K562 (cell line): ENCODE results near the gene RHBG. TPM values are rescaled to one million over a fixed set of nuclear protein-coding genes. Genes with fewer than 3 reads are reported as not detected.
A peak's percentile ranks its signal among the peaks of the same experiment; 100 is the strongest.

ENCODE experiments used
- ATAC-seq: fragments of 200-7000 bp; cut with Tn5 transposase; 3 replicates; pipeline ENCODE4 v1.9.1; 2020; ENCODE audit warnings: moderate library complexity
- BruUV-seq: library from RNA; stranded (reverse); fragments of 400-500 nt; replicated peaks from 2 replicates; lab custom pipeline; 2021; lab: Mats Ljungman, UMichigan
- CTCF ChIA-PET: fragments of 300-600 bp; formaldehyde crosslinking; extraction: SDS; loops from one replicate; lab custom pipeline; 2021; ENCODE audit warnings: low intra/inter-chr PET ratio; lab: Yijun Ruan, JAX
- POLR2A ChIA-PET: fragments of 300-600, 350-650 bp; sonication (Branson Sonifier 250); formaldehyde crosslinking; extraction: SDS; loops from one replicate; lab custom pipeline; 2021; ENCODE audit warnings: antibody characterized with exemption, inconsistent platforms; lab: Yijun Ruan, JAX
- DNase-seq, 4 experiments: peaks; one replicate each; pipeline versions ENCODE4 v3.0.0 to v3.0.0-alpha.2; 2011 to 2018; ENCODE audit warnings: low spot score in 3 of 4, mixed read lengths in 3 of 4; ENCODE audit errors: extremely low read depth in 1 of 4
- FAIRE-seq: peaks from 2 replicates; lab custom pipeline; 2011; peaks lifted over from hg19 to GRCh38; lab: Jason Lieb, UNC
- H2AFZ ChIP-seq: 2 replicates; pipeline ENCODE4 v1.6.0; 2011; ENCODE audit warnings: low read depth, low read length, control low read depth, inconsistent platforms
- H3K27ac ChIP-seq: fragments of 200-600 bp; 3 replicates; pipeline ENCODE4 v1.8.0; 2011; ENCODE audit warnings: low read depth, mild to moderate bottlenecking, control low read depth, inconsistent platforms, low read length, moderate library complexity, mixed read lengths; ENCODE audit errors: extremely low read depth
- H3K27me3 ChIP-seq, 2 experiments: fragments of 300-600 bp in 1 of 2; 2 replicates in 1 of 2; 3 replicates in 1 of 2; pipeline versions ENCODE4 v1.6.0 to v1.8.0; 2011; ENCODE audit warnings: inconsistent platforms in 2 of 2, low read length in 2 of 2, mild to moderate bottlenecking in 1 of 2, mixed read lengths in 1 of 2, moderate library complexity in 1 of 2; ENCODE audit not compliant: control insufficient read depth in 2 of 2, insufficient read depth in 2 of 2
- H3K36me3 ChIP-seq: fragments of 300-600 bp; 3 replicates; pipeline ENCODE4 v1.8.0; 2011; ENCODE audit warnings: mild to moderate bottlenecking, low read length, inconsistent platforms; ENCODE audit not compliant: control insufficient read depth, insufficient read depth
- H3K4me1 ChIP-seq, 2 experiments: fragments of 200-600 bp in 1 of 2; replicated peaks in 1 of 2; 2 replicates in 1 of 2; 3 replicates in 1 of 2; pipeline versions ENCODE4 v1.5.1 to v1.8.0; 2011; ENCODE audit warnings: inconsistent platforms in 2 of 2, low read length in 2 of 2, mild to moderate bottlenecking in 1 of 2, mixed read lengths in 1 of 2, moderate library complexity in 1 of 2; ENCODE audit not compliant: control insufficient read depth in 2 of 2, insufficient read depth in 2 of 2
- H3K4me2 ChIP-seq: 2 replicates; pipeline ENCODE4 v1.6.1; 2011; ENCODE audit warnings: low read length, control low read depth, inconsistent platforms, mixed read lengths; ENCODE audit not compliant: insufficient read depth
- H3K4me3 ChIP-seq: fragments of 200-600 bp; sonication (generic), shearing (Covaris generic); 2 replicates; pipeline ENCODE4 v1.5.1; 2016; ENCODE audit warnings: control low read depth, inconsistent platforms
- H3K79me2 ChIP-seq: fragments of 200-600 bp; 3 replicates; pipeline ENCODE4 v1.8.0; 2011; ENCODE audit warnings: low read length, inconsistent platforms; ENCODE audit not compliant: control insufficient read depth, insufficient read depth
- H3K9ac ChIP-seq, 2 experiments: 2 replicates each; pipeline versions ENCODE4 v1.6.0 to v1.6.1; 2011; ENCODE audit warnings: low read depth in 2 of 2, low read length in 2 of 2, control low read depth in 1 of 2, inconsistent platforms in 1 of 2, mild to moderate bottlenecking in 1 of 2, mixed read lengths in 1 of 2; ENCODE audit not compliant: insufficient read depth in 1 of 2
- H3K9me1 ChIP-seq: one replicate; pipeline ENCODE4 v1.6.0; 2011; ENCODE audit warnings: inconsistent platforms, mild to moderate bottlenecking, low read length, moderate library complexity; ENCODE audit not compliant: control insufficient read depth, insufficient read depth
- H3K9me3 ChIP-seq: replicated peaks from 2 replicates; pipeline ENCODE4 v1.5.1; 2011; ENCODE audit warnings: low read depth, low read length, inconsistent platforms; ENCODE audit not compliant: control insufficient read depth, insufficient read depth
- H4K20me1 ChIP-seq: replicated peaks from 2 replicates; pipeline ENCODE4 v1.6.1; 2011; ENCODE audit warnings: low read length, inconsistent platforms, mixed read lengths; ENCODE audit not compliant: control insufficient read depth, insufficient read depth
- ATF4 ChIP-seq: fragments of 450-650 bp; formaldehyde crosslinking; IDR thresholded peaks from 2 replicates; pipeline ENCODE4 v1.4.0; 2022; ENCODE audit warnings: mild to moderate bottlenecking, moderate library complexity
- C11orf30 ChIP-seq: fragments of 450-650 bp; IDR thresholded peaks from 2 replicates; pipeline ENCODE4 v1.6.1; 2016; ENCODE audit warnings: low read depth, mild to moderate bottlenecking
- CEBPZ ChIP-seq: fragments of 150-350 bp; IDR thresholded peaks from 2 replicates; pipeline ENCODE4 v1.6.1; 2014; ENCODE audit warnings: low read depth, mild to moderate bottlenecking, low read length, borderline replicate concordance
- E2F3 ChIP-seq: fragments of 250-450 bp; sonication (Bioruptor Pico); IDR thresholded peaks from 2 replicates; pipeline ENCODE4 v1.4.0; 2020; ENCODE audit warnings: mild to moderate bottlenecking
- GTF3C2 ChIP-seq: IDR thresholded peaks from 3 replicates; pipeline ENCODE4 v1.6.1; 2011; ENCODE audit warnings: borderline replicate concordance, mild to moderate bottlenecking, moderate library complexity; ENCODE audit not compliant: insufficient read length; ENCODE audit errors: extremely low read depth
- HEY1 ChIP-seq: fragments of 250-450 bp; sonication (Bioruptor Pico); IDR thresholded peaks from 2 replicates; pipeline ENCODE4 v1.5.0; 2020; ENCODE audit warnings: mild to moderate bottlenecking, moderate library complexity, borderline replicate concordance
- MYNN ChIP-seq, 2 experiments: sonication (generic); formaldehyde crosslinking in 1 of 2; IDR thresholded peaks; 2 replicates each; pipeline versions ENCODE4 v1.5.0 to v1.6.1; 2016 to 2020; ENCODE audit warnings: antibody characterized with exemption in 1 of 2, missing genetic modification reagents in 1 of 2
- POLR2B ChIP-seq: fragments of 450-650 bp; IDR thresholded peaks from 2 replicates; pipeline ENCODE4 v1.6.1; 2018; ENCODE audit warnings: low read depth; ENCODE audit not compliant: partially characterized antibody
- PRPF4 ChIP-seq: fragments of 200-400 bp; formaldehyde crosslinking; IDR thresholded peaks from one replicate; pipeline ENCODE4 v1.6.1; 2017; ENCODE audit warnings: low read length, low read depth, mild to moderate bottlenecking; ENCODE audit not compliant: insufficient read depth, poor library complexity, severe bottlenecking
- ZBTB43 ChIP-seq: sonication (generic); formaldehyde crosslinking; IDR thresholded peaks from 2 replicates; pipeline ENCODE4 v1.8.0; 2023; ENCODE audit warnings: mild to moderate bottlenecking, missing genetic modification reagents
- ZNF551 ChIP-seq: fragments of 250-450 bp; sonication (Bioruptor Pico); IDR thresholded peaks from 2 replicates; pipeline ENCODE4 v1.5.0; 2021; ENCODE audit warnings: mild to moderate bottlenecking, moderate library complexity
- WGBS: fragments of 100-300 bp; shearing (Covaris generic); methylation state at CpG from one replicate; pipeline ENCODE4 v1.1.6; 2016; ENCODE audit warnings: low coverage, mixed read lengths; ENCODE audit not compliant: insufficient coverage; ENCODE audit errors: missing lambda C conversion rate; 5-methylcytosine and 5-hydroxymethylcytosine counted together
- in situ Hi-C: fragments of 300-500 bp; cut with MboI; formaldehyde crosslinking; loops from 4 replicates; pipeline ENCODE4 v1.15.0; 2018; ENCODE audit warnings: inconsistent platforms, mixed read lengths
- intact Hi-C: fragments of 100-400 bp; cut with micrococcal nuclease; formaldehyde crosslinking; loops from 2 replicates; pipeline ENCODE4 v1.14.2; 2022
- polyA plus RNA-seq, 8 experiments: library from polyadenylated mRNA; depleted of rRNA in 4 of 8; stranded (reverse) in 5 of 8; unstranded in 3 of 8; fragments of >200 nt; fragmentation: Nextera tagmentation in 2 of 8; fragmentation: Illumina TruSeq in 1 of 8; extraction: Ambion mirVana in 2 of 8; extraction: Trizol in 1 of 8; gene quantifications; 2 replicates each; pipeline versions ENCODE4 v1.2.1 to v1.2.3, GENCODE V29; 2011 to 2014; ENCODE audit warnings: inconsistent platforms in 1 of 8, missing spikeins in 1 of 8
- total RNA-seq, 7 experiments: library from RNA; depleted of rRNA in 6 of 7; stranded (reverse); fragments of >200 nt in 6 of 7; fragmentation: Illumina TruSeq in 2 of 7; extraction: Trizol in 2 of 7; gene quantifications; 2 replicates each; pipeline versions ENCODE4 v1.2.1 to v1.2.3, GENCODE V29; 2011 to 2021; ENCODE audit warnings: low replicate concordance in 1 of 7

Gene RHBG
- total and polyA plus RNA-seq, 9 of the 15 experiments (the other 6 are each of a cell fraction or from before 2014, with no cell fraction given), result not detected

DNA sequence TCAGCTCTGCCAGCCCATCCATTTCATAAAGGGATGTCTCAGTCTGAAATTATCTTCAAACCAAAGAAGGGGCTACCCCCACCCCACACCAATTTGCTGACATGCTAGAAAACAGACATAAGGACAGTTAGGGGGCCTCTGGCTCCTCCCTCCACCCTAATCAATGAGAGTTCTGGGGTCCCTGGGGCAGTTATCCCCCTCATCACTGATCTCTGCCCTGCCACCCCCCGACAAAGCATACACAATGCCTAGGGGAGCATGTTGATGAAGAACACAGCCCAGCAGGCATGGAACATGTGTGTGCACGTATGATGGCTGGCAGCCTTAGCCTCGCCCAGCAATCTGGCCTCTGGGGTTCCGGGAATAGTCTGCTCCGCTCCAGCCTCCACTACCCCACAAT is 58.9 kb downstream of the RHBG start:
- WGBS, result 4% methylated on average over 3 of the region's 5 CpGs
- peaks cover 5 to 33% of the 10 kb centered on the region in 2 experiments; a peak in 4 of 5 replicates for H3K4me1 ChIP-seq
- CTCF ChIA-PET, result no interaction called here
- TF ChIP-seq C11orf30 (peak; percentile 41; the same call in 1 of the 2 replicates), CEBPZ (no peak), ATF4 (no peak), HEY1 (no peak), GTF3C2 (no peak), E2F3 (CRISPR knock-in tag) (no peak), ZNF551 (CRISPR knock-in tag) (no peak), ZBTB43 (CRISPR knock-in tag) (no peak), PRPF4 (no peak), POLR2B (no peak), MYNN (IDR thresholded peaks at IDR 0.05) (no peak), MYNN (CRISPR knock-in tag; IDR thresholded peaks at IDR 0.05) (no peak)

More for the DNA sequence above, 58.9 kb downstream of the RHBG start:
- no peak for ATAC-seq
- in situ Hi-C loops (no loop called here), intact Hi-C loops (no loop called here)
- no peak overlapping the region for H3K4me2 ChIP-seq
- H3K27me3 ChIP-seq, result peaks cover 19 to 28% of the 10 kb centered on the region in 2 experiments
- no TSS peak for BruUV-seq
- no peak for FAIRE-seq
- no peaks in the 10 kb centered on the region for H3K79me2 ChIP-seq
- no peak overlapping the region for H3K9ac ChIP-seq
- POLR2A ChIA-PET, result interaction anchor here (0.7 kb wide), 1 partner anchor 19 kb away, joined by 3 read pairs; no protein-coding TSS in a partner anchor
- no peaks in the 10 kb centered on the region for H4K20me1 ChIP-seq
- H3K9me1 ChIP-seq, result no peaks in the 10 kb centered on the region
- no peaks in the 10 kb centered on the region for H3K9me3 ChIP-seq
- H3K4me3 ChIP-seq, result no peak overlapping the region
- H2AFZ ChIP-seq, result no peak overlapping the region
- H3K27ac ChIP-seq, result no peak overlapping the region
- DNase-seq, result no peak
- no peaks in the 10 kb centered on the region for H3K36me3 ChIP-seq
